HepG2 (cell line): ENCODE measurements around the gene EEF1E1. TPM values are rescaled to one million over a fixed set of nuclear protein-coding genes. Genes with fewer than 3 reads are reported as not detected.

Experiments used
- KLF9 ChIP-seq: IDR thresholded peaks from 2 replicates; pipeline ENCODE4 v1.6.1; 2016; ENCODE audit warnings: low read depth
- MATR3 ChIP-seq: sonication (generic); formaldehyde crosslinking; IDR thresholded peaks from 2 replicates; pipeline ENCODE4 v1.4.0; 2020; ENCODE audit warnings: missing genetic modification reagents
- NFE2L1 ChIP-seq: sonication (generic); formaldehyde crosslinking; IDR thresholded peaks from 2 replicates; pipeline ENCODE4 v1.4.0; 2020; ENCODE audit warnings: missing genetic modification reagents, mild to moderate bottlenecking, borderline replicate concordance
- NFRKB ChIP-seq: fragments of 450-650 bp; IDR thresholded peaks from 2 replicates; pipeline ENCODE4 v1.6.1; 2017
- SNAPC2 ChIP-seq: sonication (generic); formaldehyde crosslinking; IDR thresholded peaks from 2 replicates; pipeline ENCODE4 v1.8.1; 2022; ENCODE audit warnings: mild to moderate bottlenecking, missing genetic modification reagents
- SRSF9 ChIP-seq: fragments of 200-400 bp; formaldehyde crosslinking; IDR thresholded peaks from 2 replicates; pipeline ENCODE4 v1.6.1; 2018; ENCODE audit warnings: borderline replicate concordance, mild to moderate bottlenecking, low read depth, low read length; ENCODE audit not compliant: insufficient read depth, poor library complexity, severe bottlenecking
- TMF1 ChIP-seq: sonication (generic); formaldehyde crosslinking; IDR thresholded peaks from 2 replicates; pipeline ENCODE4 v1.8.1; 2022; ENCODE audit warnings: low read depth, missing genetic modification reagents
- ZNF792 ChIP-seq: IDR thresholded peaks from 2 replicates; pipeline ENCODE4 v1.6.1; 2016
- polyA plus RNA-seq, 8 experiments: library from polyadenylated mRNA; depleted of rRNA in 3 of 8; stranded (reverse) in 7 of 8; unstranded in 1 of 8; fragments of >200 nt; fragmentation: Illumina TruSeq in 4 of 8; extraction: Trizol in 4 of 8; gene quantifications; 2 replicates each; pipeline versions ENCODE4 v1.2.1 to v1.2.3, GENCODE V29; 2011 to 2016; ENCODE audit warnings: low read depth in 4 of 8, missing spikeins in 1 of 8, mixed read lengths in 1 of 8; ENCODE audit not compliant: insufficient read depth in 1 of 8
- total RNA-seq, 5 experiments: library from RNA; depleted of rRNA; stranded (reverse); fragments of >200 nt; fragmentation: Illumina TruSeq; extraction: Trizol; gene quantifications; 2 replicates each; pipeline ENCODE4 v1.2.3, GENCODE V29; 2016; ENCODE audit warnings: low read depth in 1 of 5
- TF ChIP-seq, protein P1 (sequence below): sonication (generic); formaldehyde crosslinking; IDR thresholded peaks from 2 replicates; pipeline ENCODE4 v1.9.0; 2021; ENCODE audit warnings: missing genetic modification reagents, mild to moderate bottlenecking, borderline replicate concordance
- TF ChIP-seq, protein P2 (sequence below), 2 experiments: IDR thresholded peaks; 2 replicates each; pipeline ENCODE4 v1.6.1; 2011 to 2012; ENCODE audit warnings: low read length in 2 of 2, borderline replicate concordance in 1 of 2, low read depth in 1 of 2, mild to moderate bottlenecking in 1 of 2, moderate library complexity in 1 of 2
- TF ChIP-seq, protein P3 (sequence below): sonication (generic); formaldehyde crosslinking; IDR thresholded peaks from 2 replicates; pipeline ENCODE4 v1.5.0; 2020; ENCODE audit warnings: missing genetic modification reagents, mild to moderate bottlenecking, borderline replicate concordance
- TF ChIP-seq, protein P4 (sequence below): sonication (generic); formaldehyde crosslinking; conservative IDR thresholded peaks from 2 replicates; pipeline ENCODE4 v1.4.0; 2020; ENCODE audit warnings: missing genetic modification reagents
- TF ChIP-seq, protein P5 (sequence below): sonication (generic); formaldehyde crosslinking; conservative IDR thresholded peaks from 2 replicates; pipeline ENCODE4 v1.4.0; 2020; ENCODE audit warnings: missing genetic modification reagents

Gene EEF1E1
- total and polyA plus RNA-seq, 2 of the 13 experiments (the other 11 are each of a cell fraction or from before 2014, with no cell fraction given), result 128 to 188 TPM

DNA sequence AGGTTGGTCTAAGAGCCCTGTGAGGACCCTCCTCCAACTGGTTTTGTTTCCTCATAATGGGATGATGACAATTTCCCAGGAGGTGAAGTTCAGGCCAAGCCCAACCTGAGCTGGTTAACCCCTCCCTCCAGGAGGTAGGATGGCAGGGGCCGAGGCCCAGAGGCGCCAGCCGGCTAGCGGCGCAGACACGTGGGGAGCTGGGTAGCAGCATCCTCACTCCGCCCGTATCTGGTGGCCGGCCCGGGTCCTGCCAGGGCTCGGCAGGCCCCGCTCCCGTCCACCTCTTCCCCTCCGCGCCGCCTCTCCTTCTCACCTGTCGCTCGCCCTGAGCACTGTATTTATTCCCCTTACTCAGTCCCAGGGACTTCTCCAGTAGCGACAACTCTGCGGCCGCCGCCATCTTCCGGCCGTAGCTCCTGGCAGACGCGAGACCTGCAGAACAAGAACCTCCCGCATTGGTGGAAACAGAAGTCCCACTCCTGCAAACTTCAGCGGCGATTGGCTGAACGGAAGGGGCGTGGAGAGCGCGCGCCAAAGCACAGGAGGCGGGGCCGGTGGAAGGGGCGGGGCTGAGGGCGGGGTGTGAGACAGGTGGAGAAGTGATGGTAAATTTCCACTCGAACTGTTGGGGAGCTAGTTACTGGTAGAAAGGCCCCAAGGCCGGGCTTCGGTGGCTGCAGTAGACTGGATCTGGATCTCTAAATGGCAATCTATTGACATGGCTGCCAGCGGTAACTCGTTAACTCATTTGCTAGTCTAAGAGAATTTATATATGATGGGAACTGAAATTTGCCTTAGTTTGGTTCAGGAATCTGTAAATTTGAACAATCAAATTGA lies at the start of gene EEF1E1 (continued):
- TF ChIP-seq, protein P1, sequence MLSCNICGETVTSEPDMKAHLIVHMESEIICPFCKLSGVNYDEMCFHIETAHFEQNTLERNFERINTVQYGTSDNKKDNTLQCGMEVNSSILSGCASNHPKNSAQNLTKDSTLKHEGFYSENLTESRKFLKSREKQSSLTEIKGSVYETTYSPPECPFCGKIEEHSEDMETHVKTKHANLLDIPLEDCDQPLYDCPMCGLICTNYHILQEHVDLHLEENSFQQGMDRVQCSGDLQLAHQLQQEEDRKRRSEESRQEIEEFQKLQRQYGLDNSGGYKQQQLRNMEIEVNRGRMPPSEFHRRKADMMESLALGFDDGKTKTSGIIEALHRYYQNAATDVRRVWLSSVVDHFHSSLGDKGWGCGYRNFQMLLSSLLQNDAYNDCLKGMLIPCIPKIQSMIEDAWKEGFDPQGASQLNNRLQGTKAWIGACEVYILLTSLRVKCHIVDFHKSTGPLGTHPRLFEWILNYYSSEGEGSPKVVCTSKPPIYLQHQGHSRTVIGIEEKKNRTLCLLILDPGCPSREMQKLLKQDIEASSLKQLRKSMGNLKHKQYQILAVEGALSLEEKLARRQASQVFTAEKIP (CRISPR knock-in tag), result no peak
- TF ChIP-seq ZNF792, result peak; percentile 85; the same call in 1 of the 2 replicates
- TF ChIP-seq SNAPC2 (CRISPR knock-in tag), result no peak
- no peak; the same call in 1 of the 2 replicates for TF ChIP-seq KLF9 (CRISPR knock-in tag)
- 0 out of 2 replicates have a peak, but pooled peaks have one; percentile 54 for TF ChIP-seq NFRKB
- TF ChIP-seq, protein P2, sequence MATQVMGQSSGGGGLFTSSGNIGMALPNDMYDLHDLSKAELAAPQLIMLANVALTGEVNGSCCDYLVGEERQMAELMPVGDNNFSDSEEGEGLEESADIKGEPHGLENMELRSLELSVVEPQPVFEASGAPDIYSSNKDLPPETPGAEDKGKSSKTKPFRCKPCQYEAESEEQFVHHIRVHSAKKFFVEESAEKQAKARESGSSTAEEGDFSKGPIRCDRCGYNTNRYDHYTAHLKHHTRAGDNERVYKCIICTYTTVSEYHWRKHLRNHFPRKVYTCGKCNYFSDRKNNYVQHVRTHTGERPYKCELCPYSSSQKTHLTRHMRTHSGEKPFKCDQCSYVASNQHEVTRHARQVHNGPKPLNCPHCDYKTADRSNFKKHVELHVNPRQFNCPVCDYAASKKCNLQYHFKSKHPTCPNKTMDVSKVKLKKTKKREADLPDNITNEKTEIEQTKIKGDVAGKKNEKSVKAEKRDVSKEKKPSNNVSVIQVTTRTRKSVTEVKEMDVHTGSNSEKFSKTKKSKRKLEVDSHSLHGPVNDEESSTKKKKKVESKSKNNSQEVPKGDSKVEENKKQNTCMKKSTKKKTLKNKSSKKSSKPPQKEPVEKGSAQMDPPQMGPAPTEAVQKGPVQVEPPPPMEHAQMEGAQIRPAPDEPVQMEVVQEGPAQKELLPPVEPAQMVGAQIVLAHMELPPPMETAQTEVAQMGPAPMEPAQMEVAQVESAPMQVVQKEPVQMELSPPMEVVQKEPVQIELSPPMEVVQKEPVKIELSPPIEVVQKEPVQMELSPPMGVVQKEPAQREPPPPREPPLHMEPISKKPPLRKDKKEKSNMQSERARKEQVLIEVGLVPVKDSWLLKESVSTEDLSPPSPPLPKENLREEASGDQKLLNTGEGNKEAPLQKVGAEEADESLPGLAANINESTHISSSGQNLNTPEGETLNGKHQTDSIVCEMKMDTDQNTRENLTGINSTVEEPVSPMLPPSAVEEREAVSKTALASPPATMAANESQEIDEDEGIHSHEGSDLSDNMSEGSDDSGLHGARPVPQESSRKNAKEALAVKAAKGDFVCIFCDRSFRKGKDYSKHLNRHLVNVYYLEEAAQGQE (IDR thresholded peaks at IDR 0.05; ENCODE audit: borderline replicate concordance in 1 of 2, low read depth in 1 of 2, low read length in 2 of 2), result 0 out of 4 replicates have a peak, but pooled peaks of 1 of the 2 experiments have one; percentile 21
- TF ChIP-seq MATR3, result no peak
- TF ChIP-seq, protein P3, sequence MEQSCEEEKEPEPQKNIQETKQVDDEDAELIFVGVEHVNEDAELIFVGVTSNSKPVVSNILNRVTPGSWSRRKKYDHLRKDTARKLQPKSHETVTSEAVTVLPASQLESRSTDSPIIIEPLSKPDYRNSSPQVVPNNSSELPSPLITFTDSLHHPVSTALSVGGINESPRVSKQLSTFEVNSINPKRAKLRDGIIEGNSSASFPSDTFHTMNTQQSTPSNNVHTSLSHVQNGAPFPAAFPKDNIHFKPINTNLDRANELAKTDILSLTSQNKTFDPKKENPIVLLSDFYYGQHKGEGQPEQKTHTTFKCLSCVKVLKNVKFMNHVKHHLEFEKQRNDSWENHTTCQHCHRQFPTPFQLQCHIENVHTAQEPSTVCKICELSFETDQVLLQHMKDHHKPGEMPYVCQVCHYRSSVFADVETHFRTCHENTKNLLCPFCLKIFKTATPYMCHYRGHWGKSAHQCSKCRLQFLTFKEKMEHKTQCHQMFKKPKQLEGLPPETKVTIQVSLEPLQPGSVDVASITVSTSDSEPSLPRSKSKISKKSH (CRISPR knock-in tag), result 0 out of 2 replicates have a peak, but pooled peaks have one; percentile 33
- TF ChIP-seq, protein P4, sequence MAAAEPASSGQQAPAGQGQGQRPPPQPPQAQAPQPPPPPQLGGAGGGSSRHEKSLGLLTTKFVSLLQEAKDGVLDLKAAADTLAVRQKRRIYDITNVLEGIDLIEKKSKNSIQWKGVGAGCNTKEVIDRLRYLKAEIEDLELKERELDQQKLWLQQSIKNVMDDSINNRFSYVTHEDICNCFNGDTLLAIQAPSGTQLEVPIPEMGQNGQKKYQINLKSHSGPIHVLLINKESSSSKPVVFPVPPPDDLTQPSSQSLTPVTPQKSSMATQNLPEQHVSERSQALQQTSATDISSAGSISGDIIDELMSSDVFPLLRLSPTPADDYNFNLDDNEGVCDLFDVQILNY (CRISPR knock-in tag), result peak; percentile 70
- TF ChIP-seq, protein P5, sequence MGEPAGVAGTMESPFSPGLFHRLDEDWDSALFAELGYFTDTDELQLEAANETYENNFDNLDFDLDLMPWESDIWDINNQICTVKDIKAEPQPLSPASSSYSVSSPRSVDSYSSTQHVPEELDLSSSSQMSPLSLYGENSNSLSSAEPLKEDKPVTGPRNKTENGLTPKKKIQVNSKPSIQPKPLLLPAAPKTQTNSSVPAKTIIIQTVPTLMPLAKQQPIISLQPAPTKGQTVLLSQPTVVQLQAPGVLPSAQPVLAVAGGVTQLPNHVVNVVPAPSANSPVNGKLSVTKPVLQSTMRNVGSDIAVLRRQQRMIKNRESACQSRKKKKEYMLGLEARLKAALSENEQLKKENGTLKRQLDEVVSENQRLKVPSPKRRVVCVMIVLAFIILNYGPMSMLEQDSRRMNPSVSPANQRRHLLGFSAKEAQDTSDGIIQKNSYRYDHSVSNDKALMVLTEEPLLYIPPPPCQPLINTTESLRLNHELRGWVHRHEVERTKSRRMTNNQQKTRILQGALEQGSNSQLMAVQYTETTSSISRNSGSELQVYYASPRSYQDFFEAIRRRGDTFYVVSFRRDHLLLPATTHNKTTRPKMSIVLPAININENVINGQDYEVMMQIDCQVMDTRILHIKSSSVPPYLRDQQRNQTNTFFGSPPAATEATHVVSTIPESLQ (CRISPR knock-in tag), result no peak
- no peak for TF ChIP-seq NFE2L1
- TF ChIP-seq TMF1 (CRISPR knock-in tag), result peak; percentile 75
- no peak for TF ChIP-seq SRSF9
